Endodermal cell (in vitro differentiated cells): ENCODE results near the gene ST8SIA5. TPM values are rescaled to one million over a fixed set of nuclear protein-coding genes. Genes with fewer than 3 reads are reported as not detected.

ENCODE experiments used
- DNase-seq: peaks from one replicate; pipeline ENCODE4 v3.0.0-alpha.2; 2017
- H3K27ac ChIP-seq: 2 replicates; pipeline ENCODE4 v1.5.1; 2013; ENCODE audit warnings: mild to moderate bottlenecking, low read depth, low read length, moderate library complexity
- H3K27me3 ChIP-seq: 2 replicates; pipeline ENCODE4 v1.6.1; 2013; ENCODE audit warnings: mild to moderate bottlenecking, low read length, moderate library complexity; ENCODE audit not compliant: insufficient read depth, control insufficient read depth, poor library complexity, severe bottlenecking
- H3K36me3 ChIP-seq: 2 replicates; pipeline ENCODE4 v1.7.0; 2013; ENCODE audit warnings: mild to moderate bottlenecking, low read length, moderate library complexity; ENCODE audit not compliant: control insufficient read depth, insufficient read depth
- H3K4me1 ChIP-seq: one replicate; pipeline ENCODE4 v1.7.0; 2013; ENCODE audit warnings: low read length; ENCODE audit not compliant: control insufficient read depth, insufficient read depth
- H3K4me3 ChIP-seq: 2 replicates; pipeline ENCODE4 v1.5.1; 2013; ENCODE audit warnings: mild to moderate bottlenecking, low read length, moderate library complexity
- H3K9ac ChIP-seq: 2 replicates; pipeline ENCODE4 v1.6.1; 2013; ENCODE audit warnings: mild to moderate bottlenecking, low read length, moderate library complexity; ENCODE audit not compliant: poor library complexity, severe bottlenecking; ENCODE audit errors: extremely low read depth
- H3K9me3 ChIP-seq: 2 replicates; pipeline ENCODE4 v1.6.1; 2013; ENCODE audit warnings: mild to moderate bottlenecking, low read length, moderate library complexity; ENCODE audit not compliant: control insufficient read depth
- H3K27ac Mint-ChIP-seq: 2 replicates; pipeline ENCODE4 v1.8.0; 2020; ENCODE audit warnings: mixed read lengths
- H3K27me3 Mint-ChIP-seq: 2 replicates; pipeline ENCODE4 v1.8.0; 2021; ENCODE audit warnings: mild to moderate bottlenecking, mixed read lengths; ENCODE audit not compliant: insufficient read depth
- H3K36me3 Mint-ChIP-seq: 2 replicates; pipeline ENCODE4 v1.8.0; 2020; ENCODE audit warnings: low read depth, mixed read lengths
- H3K4me1 Mint-ChIP-seq: 2 replicates; pipeline ENCODE4 v1.8.0; 2020; ENCODE audit warnings: mixed read lengths
- H3K4me3 Mint-ChIP-seq: 2 replicates; pipeline ENCODE4 v1.8.0; 2020; ENCODE audit warnings: mild to moderate bottlenecking, moderate library complexity, mixed read lengths
- H3K9me3 Mint-ChIP-seq: 2 replicates; pipeline ENCODE4 v1.8.0; 2020; ENCODE audit warnings: mild to moderate bottlenecking, mixed read lengths
- CTCF ChIP-seq: fragments of 200-600 bp; sonication (generic); conservative IDR thresholded peaks from 2 replicates; pipeline ENCODE4 v1.5.0; 2021; ENCODE audit warnings: antibody characterized with exemption, mild to moderate bottlenecking
- WGBS, 2 experiments: methylation state at CpG; one replicate each; pipeline versions ENCODE4 v1.1.5 to v1.1.7; 2013; ENCODE audit warnings: missing lambda C conversion rate in 2 of 2, mixed read lengths in 1 of 2; ENCODE audit not compliant: insufficient coverage in 1 of 2, insufficient read length in 1 of 2; 5-methylcytosine and 5-hydroxymethylcytosine counted together
- total RNA-seq, 2 donors: library from RNA; stranded (reverse); fragmentation: NEBNext Ultra II Directional in 1 of 2; extraction: Animal tissue kit (Norgen Biotek cat#: 25700) in 1 of 2; gene quantifications; 2 replicates in 1 of 2; 3 replicates in 1 of 2; pipeline ENCODE4 v1.2.1, GENCODE V29; 2021

The ST8SIA5 gene
- total RNA-seq, 2 donors from 2014 or later, result 0.24 to 0.73 TPM

- no peak for DNase-seq
- Mint-ChIP-seq H3K27me3 (peaks cover 16% of the 10 kb centered on the region), H3K4me1 (peaks cover 9% of the 10 kb centered on the region), H3K9me3 (no peaks in the 10 kb centered on the region), H3K36me3 (no peaks in the 10 kb centered on the region), H3K4me3 (no peak overlapping the region), H3K27ac (no peak overlapping the region)
- H3K9me3 ChIP-seq, result no peaks in the 10 kb centered on the region
- TF ChIP-seq CTCF, result no peak
- 64 to 78% methylated on average over 7 to 9 of the region's 9 CpGs for WGBS, 2 experiments
- H3K27ac ChIP-seq, result no peak overlapping the region
- H3K27me3 ChIP-seq, result peaks cover 18% of the 10 kb centered on the region
- H3K9ac ChIP-seq, result no peak overlapping the region
- no peaks in the 10 kb centered on the region for H3K4me1 ChIP-seq
- H3K4me3 ChIP-seq, result no peak overlapping the region
- H3K36me3 ChIP-seq, result no peaks in the 10 kb centered on the region
Measured at GRCh38 chr18:46768166-46768921, 11.5 kb upstream of the ST8SIA5 start.

DNA sequence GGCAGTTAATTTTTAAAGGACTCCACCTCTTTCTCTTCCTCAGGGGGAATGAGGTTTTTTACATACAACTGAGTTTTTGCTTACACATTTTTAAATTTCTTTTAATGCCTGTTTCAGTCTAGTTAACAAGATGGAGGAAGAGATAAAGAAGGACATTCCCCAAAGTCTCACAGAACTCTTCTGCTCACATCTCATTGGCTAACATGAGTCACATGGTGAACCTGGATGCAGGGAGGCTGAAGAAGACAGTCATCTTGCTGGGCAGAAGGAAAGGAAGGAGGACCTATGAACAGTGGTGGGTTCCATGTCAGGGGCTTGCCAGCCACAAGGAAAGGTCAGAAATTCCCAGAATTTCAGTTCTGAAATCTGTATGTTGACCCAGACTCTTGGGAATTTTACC is 10.4 kb upstream of the ST8SIA5 start:
- H3K27me3 Mint-ChIP-seq, result peaks cover 25% of the 10 kb centered on the region
- H3K27ac Mint-ChIP-seq, result no peak overlapping the region
- peaks cover 8% of the 10 kb centered on the region for H3K4me1 Mint-ChIP-seq
- Histone ChIP-seq H3K9ac (no peak overlapping the region), H3K4me1 (no peaks in the 10 kb centered on the region), H3K36me3 (no peaks in the 10 kb centered on the region), H3K27me3 (peaks cover 26% of the 10 kb centered on the region), H3K9me3 (no peaks in the 10 kb centered on the region), H3K4me3 (no peak overlapping the region), H3K27ac (no peak overlapping the region)
- TF ChIP-seq CTCF, result no peak
- no peak overlapping the region for H3K4me3 Mint-ChIP-seq
- H3K9me3 Mint-ChIP-seq, result no peaks in the 10 kb centered on the region
- no peak for DNase-seq
- H3K36me3 Mint-ChIP-seq, result no peaks in the 10 kb centered on the region

DNA sequence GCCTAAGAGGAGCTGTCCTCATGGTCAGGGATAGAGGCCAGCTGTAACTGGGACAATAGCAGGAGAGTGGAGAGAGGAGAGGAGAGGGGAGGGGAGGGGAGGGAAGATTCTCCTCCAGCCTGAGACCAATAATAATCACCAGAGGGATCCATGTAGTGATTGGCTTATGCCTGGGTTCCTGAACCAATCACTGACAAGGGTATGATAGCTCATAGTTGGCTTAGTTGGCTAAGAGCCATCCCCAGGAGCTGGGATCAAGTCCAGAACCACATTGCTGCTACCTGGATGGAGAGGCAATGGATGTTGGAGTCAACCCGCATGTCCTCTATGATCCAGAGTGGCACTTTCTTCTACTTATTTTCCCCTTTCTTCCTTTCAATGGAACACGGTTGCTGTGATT is 7.7 kb upstream of the ST8SIA5 start:
- Mint-ChIP-seq H3K27ac (no peak overlapping the region), H3K36me3 (no peaks in the 10 kb centered on the region), H3K9me3 (no peaks in the 10 kb centered on the region), H3K4me3 (no peak overlapping the region), H3K4me1 (no peaks in the 10 kb centered on the region), H3K27me3 (peaks cover 49% of the 10 kb centered on the region)
- H3K27ac ChIP-seq, result no peak overlapping the region
- no peaks in the 10 kb centered on the region for H3K36me3 ChIP-seq
- no peak for TF ChIP-seq CTCF
- peaks cover 53% of the 10 kb centered on the region for H3K27me3 ChIP-seq
- no peaks in the 10 kb centered on the region for H3K9me3 ChIP-seq
- no peaks in the 10 kb centered on the region for H3K4me1 ChIP-seq
- WGBS, 2 experiments, result 100% methylated on average over 1 of the region's 2 CpGs
- H3K4me3 ChIP-seq, result no peak overlapping the region
- no peak for DNase-seq
- H3K9ac ChIP-seq, result no peak overlapping the region
